ENCODE data around the gene KLK13. TPM values are rescaled to one million over a fixed set of nuclear protein-coding genes. Genes with fewer than 3 reads are reported as not detected.
A peak's percentile ranks its signal among the peaks of the same experiment; 100 is the strongest.

KLK13 gene
- total RNA-seq, 1 donor, result not detected

- no peak for TF ChIP-seq CTCF (IDR thresholded peaks at IDR 0.05; ENCODE audit: extremely low read depth, low read depth, low read length)
These were observed 40.0 kb downstream of the KLK13 start for GRCh38 chr19:51024924-51025323.

GRCh38 chr19:51023946-51024345, 40.9 kb downstream of the KLK13 start:
- no peak for TF ChIP-seq CTCF (IDR thresholded peaks at IDR 0.05; ENCODE audit: extremely low read depth, low read depth, low read length)
- no peaks in the 10 kb centered on the region for H3K36me3 ChIP-seq (ENCODE audit: insufficient read depth, low read length)
- no peaks in the 10 kb centered on the region for H3K4me1 ChIP-seq (ENCODE audit: insufficient read depth, low read length)
- no peak overlapping the region for H2AFZ ChIP-seq (ENCODE audit: low read length)
- no peak overlapping the region for H3K27ac ChIP-seq (ENCODE audit: low read depth, low read length)
- H4K20me1 ChIP-seq (ENCODE audit: insufficient read depth, low read length), result no peaks in the 10 kb centered on the region
- H3K9me3 ChIP-seq (ENCODE audit: low read depth, low read length), result no peaks in the 10 kb centered on the region
- DNase-seq (ENCODE audit: insufficient read length, low spot score, missing footprints), result no peak
- H3K4me3 ChIP-seq (ENCODE audit: insufficient read depth, low read length), result no peak overlapping the region
- H3K4me2 ChIP-seq (ENCODE audit: insufficient read depth, low read length), result no peak overlapping the region
- H3K79me2 ChIP-seq (ENCODE audit: insufficient read depth, low read length), result no peaks in the 10 kb centered on the region
- peaks cover 31% of the 10 kb centered on the region for H3K27me3 ChIP-seq (ENCODE audit: insufficient read depth, low read length)

More at GRCh38 chr19:51024924-51025323, 40.0 kb downstream of the KLK13 start:
- H3K79me2 ChIP-seq (ENCODE audit: insufficient read depth, low read length), result no peaks in the 10 kb centered on the region
- no peaks in the 10 kb centered on the region for H3K36me3 ChIP-seq (ENCODE audit: insufficient read depth, low read length)
- H3K4me2 ChIP-seq (ENCODE audit: insufficient read depth, low read length), result no peak overlapping the region
- DNase-seq (ENCODE audit: insufficient read length, low spot score, missing footprints), result no peak
- H3K27ac ChIP-seq (ENCODE audit: low read depth, low read length), result no peak overlapping the region
- H3K4me1 ChIP-seq (ENCODE audit: insufficient read depth, low read length), result no peaks in the 10 kb centered on the region
- no peaks in the 10 kb centered on the region for H4K20me1 ChIP-seq (ENCODE audit: insufficient read depth, low read length)
- no peak overlapping the region for H2AFZ ChIP-seq (ENCODE audit: low read length)
- no peak overlapping the region for H3K4me3 ChIP-seq (ENCODE audit: insufficient read depth, low read length)
- no peaks in the 10 kb centered on the region for H3K9me3 ChIP-seq (ENCODE audit: low read depth, low read length)
- peaks cover 22% of the 10 kb centered on the region for H3K27me3 ChIP-seq (ENCODE audit: insufficient read depth, low read length)

- Histone ChIP-seq H3K9me3 (ENCODE audit: low read depth, low read length) (no peaks in the 10 kb centered on the region), H3K27me3 (ENCODE audit: insufficient read depth, low read length) (peaks cover 37% of the 10 kb centered on the region), H4K20me1 (ENCODE audit: insufficient read depth, low read length) (no peaks in the 10 kb centered on the region), H3K4me1 (ENCODE audit: insufficient read depth, low read length) (no peaks in the 10 kb centered on the region), H3K4me2 (ENCODE audit: insufficient read depth, low read length) (no peak overlapping the region), H3K36me3 (ENCODE audit: insufficient read depth, low read length) (no peaks in the 10 kb centered on the region), H2AFZ (ENCODE audit: low read length) (no peak overlapping the region), H3K4me3 (ENCODE audit: insufficient read depth, low read length) (no peak overlapping the region), H3K27ac (ENCODE audit: low read depth, low read length) (no peak overlapping the region), H3K79me2 (ENCODE audit: insufficient read depth, low read length) (no peaks in the 10 kb centered on the region)
- no peak for TF ChIP-seq CTCF (IDR thresholded peaks at IDR 0.05; ENCODE audit: extremely low read depth, low read depth, low read length)
- DNase-seq (ENCODE audit: insufficient read length, low spot score, missing footprints), result peak; percentile 51
These were observed 42.4 kb downstream of the KLK13 start for GRCh38 chr19:51022526-51022925.

GRCh38 chr19:51020988-51021651, 43.8 kb downstream of the KLK13 start:
- H3K4me1 ChIP-seq (ENCODE audit: insufficient read depth, low read length), result no peaks in the 10 kb centered on the region
- H3K4me3 ChIP-seq (ENCODE audit: insufficient read depth, low read length), result no peak overlapping the region
- no peak overlapping the region for H3K4me2 ChIP-seq (ENCODE audit: insufficient read depth, low read length)
- DNase-seq (ENCODE audit: insufficient read length, low spot score, missing footprints), result peak; percentile 85
- H3K36me3 ChIP-seq (ENCODE audit: insufficient read depth, low read length), result no peaks in the 10 kb centered on the region
- TF ChIP-seq CTCF (IDR thresholded peaks at IDR 0.05; ENCODE audit: extremely low read depth, low read depth, low read length), result peak; percentile 71
- H3K27ac ChIP-seq (ENCODE audit: low read depth, low read length), result no peak overlapping the region
- no peaks in the 10 kb centered on the region for H4K20me1 ChIP-seq (ENCODE audit: insufficient read depth, low read length)
- no peak overlapping the region for H2AFZ ChIP-seq (ENCODE audit: low read length)
- H3K79me2 ChIP-seq (ENCODE audit: insufficient read depth, low read length), result no peaks in the 10 kb centered on the region
- H3K27me3 ChIP-seq (ENCODE audit: insufficient read depth, low read length), result peaks cover 40% of the 10 kb centered on the region
- no peaks in the 10 kb centered on the region for H3K9me3 ChIP-seq (ENCODE audit: low read depth, low read length)
